Measurements from ENCODE around the gene PLA2R1.

The PLA2R1 gene

DNA sequence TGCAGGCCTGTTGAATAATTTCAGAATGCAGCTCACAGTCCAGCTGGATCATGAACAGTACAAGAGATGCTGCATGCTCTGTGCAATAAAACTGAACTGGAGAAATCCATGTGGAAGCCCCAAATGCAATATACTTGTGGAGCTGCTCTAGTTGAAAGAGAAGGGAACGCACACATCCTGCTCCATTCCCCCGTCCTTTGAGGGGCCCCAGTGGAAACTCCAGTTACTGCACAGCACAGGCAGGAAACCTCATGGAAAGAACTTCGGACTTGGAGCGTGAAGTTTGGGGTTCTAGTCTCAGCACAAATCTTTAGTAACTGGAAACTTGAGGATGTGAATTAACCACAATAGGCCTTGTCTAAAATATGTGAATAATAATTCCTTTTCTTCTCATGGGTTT is 73.2 kb downstream of the PLA2R1 start:
- no peak overlapping the region for H3K4me2 ChIP-seq (ENCODE audit: low read depth, low read length, poor library complexity, severe bottlenecking)
- no peak overlapping the region for H3K4me3 ChIP-seq (ENCODE audit: low read length, poor library complexity, severe bottlenecking)
- no peaks in the 10 kb centered on the region for H3K9me3 ChIP-seq (ENCODE audit: insufficient read depth, low read depth, low read length)
- H4K20me1 ChIP-seq (ENCODE audit: insufficient read depth, low read length, poor library complexity, severe bottlenecking) = no peaks in the 10 kb centered on the region
- H2AFZ ChIP-seq (ENCODE audit: low read length) = no peak overlapping the region
- no peak for TF ChIP-seq EZH2phosphoT487 (IDR thresholded peaks at IDR 0.05; ENCODE audit: borderline replicate concordance)
- TF ChIP-seq, protein P1, sequence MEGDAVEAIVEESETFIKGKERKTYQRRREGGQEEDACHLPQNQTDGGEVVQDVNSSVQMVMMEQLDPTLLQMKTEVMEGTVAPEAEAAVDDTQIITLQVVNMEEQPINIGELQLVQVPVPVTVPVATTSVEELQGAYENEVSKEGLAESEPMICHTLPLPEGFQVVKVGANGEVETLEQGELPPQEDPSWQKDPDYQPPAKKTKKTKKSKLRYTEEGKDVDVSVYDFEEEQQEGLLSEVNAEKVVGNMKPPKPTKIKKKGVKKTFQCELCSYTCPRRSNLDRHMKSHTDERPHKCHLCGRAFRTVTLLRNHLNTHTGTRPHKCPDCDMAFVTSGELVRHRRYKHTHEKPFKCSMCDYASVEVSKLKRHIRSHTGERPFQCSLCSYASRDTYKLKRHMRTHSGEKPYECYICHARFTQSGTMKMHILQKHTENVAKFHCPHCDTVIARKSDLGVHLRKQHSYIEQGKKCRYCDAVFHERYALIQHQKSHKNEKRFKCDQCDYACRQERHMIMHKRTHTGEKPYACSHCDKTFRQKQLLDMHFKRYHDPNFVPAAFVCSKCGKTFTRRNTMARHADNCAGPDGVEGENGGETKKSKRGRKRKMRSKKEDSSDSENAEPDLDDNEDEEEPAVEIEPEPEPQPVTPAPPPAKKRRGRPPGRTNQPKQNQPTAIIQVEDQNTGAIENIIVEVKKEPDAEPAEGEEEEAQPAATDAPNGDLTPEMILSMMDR (conservative IDR thresholded peaks at IDR 0.05; ENCODE audit: low read length) = no peak
- no peaks in the 10 kb centered on the region for H3K9me2 ChIP-seq (replicated peaks; ENCODE audit: low read depth, low read length)
- H3K79me2 ChIP-seq (ENCODE audit: insufficient read depth, low read length) = no peaks in the 10 kb centered on the region
- H3K27me3 ChIP-seq (ENCODE audit: insufficient read depth, low read length, poor library complexity, severe bottlenecking) = no peaks in the 10 kb centered on the region
- no peaks in the 10 kb centered on the region for H3K36me3 ChIP-seq (ENCODE audit: insufficient read depth, low read length)
- no peaks in the 10 kb centered on the region for H3F3A ChIP-seq (ENCODE audit: low read depth)
- no peak overlapping the region for H3K9ac ChIP-seq (ENCODE audit: low read depth, low read length, poor library complexity, severe bottlenecking)
- no peaks in the 10 kb centered on the region for H3K4me1 ChIP-seq (ENCODE audit: insufficient read depth, low read length, poor library complexity, severe bottlenecking)

DNA sequence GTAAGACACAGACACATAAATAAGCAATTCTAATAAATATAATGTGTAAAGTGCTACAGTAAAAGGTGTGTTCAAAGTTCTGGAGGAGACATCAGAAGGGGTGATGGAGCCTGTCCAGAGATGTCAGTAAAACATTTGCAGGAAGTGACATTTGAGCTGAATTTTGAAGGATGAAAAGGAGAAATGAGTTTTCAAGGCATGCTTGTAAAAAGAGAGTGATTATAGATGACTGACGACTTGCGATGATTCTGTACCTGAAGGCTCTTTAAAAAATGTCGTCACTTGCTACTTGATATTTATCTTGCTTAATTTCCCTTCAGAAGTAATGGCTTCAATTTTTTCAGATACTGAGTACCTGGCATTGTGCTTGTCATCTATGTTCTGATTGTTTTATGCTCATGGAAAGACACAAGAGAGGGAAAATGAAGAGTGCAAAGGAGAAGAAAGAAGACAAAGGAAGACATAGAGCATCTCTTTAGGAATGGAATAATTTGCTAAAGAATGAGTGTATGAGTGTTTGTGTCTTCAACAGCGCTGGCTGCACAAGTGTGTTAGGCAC is 73.9 kb downstream of the PLA2R1 start:
- H3K4me2 ChIP-seq (ENCODE audit: low read depth, low read length, poor library complexity, severe bottlenecking) = no peak overlapping the region
- no peak overlapping the region for H3K4me3 ChIP-seq (ENCODE audit: low read length, poor library complexity, severe bottlenecking)
- no peak overlapping the region for H3K9ac ChIP-seq (ENCODE audit: low read depth, low read length, poor library complexity, severe bottlenecking)
- TF ChIP-seq, protein P1 (conservative IDR thresholded peaks at IDR 0.05; ENCODE audit: low read length) = no peak
- no peak for TF ChIP-seq EZH2phosphoT487 (IDR thresholded peaks at IDR 0.05; ENCODE audit: borderline replicate concordance)
- no peaks in the 10 kb centered on the region for H3K36me3 ChIP-seq (ENCODE audit: insufficient read depth, low read length)
- H3F3A ChIP-seq (ENCODE audit: low read depth) = no peaks in the 10 kb centered on the region
- H3K9me3 ChIP-seq (ENCODE audit: insufficient read depth, low read depth, low read length) = no peaks in the 10 kb centered on the region
- H3K9me2 ChIP-seq (replicated peaks; ENCODE audit: low read depth, low read length) = no peaks in the 10 kb centered on the region
- no peaks in the 10 kb centered on the region for H4K20me1 ChIP-seq (ENCODE audit: insufficient read depth, low read length, poor library complexity, severe bottlenecking)
- no peak overlapping the region for H2AFZ ChIP-seq (ENCODE audit: low read length)
- no peaks in the 10 kb centered on the region for H3K79me2 ChIP-seq (ENCODE audit: insufficient read depth, low read length)
- no peaks in the 10 kb centered on the region for H3K4me1 ChIP-seq (ENCODE audit: insufficient read depth, low read length, poor library complexity, severe bottlenecking)
- H3K27me3 ChIP-seq (ENCODE audit: insufficient read depth, low read length, poor library complexity, severe bottlenecking) = no peaks in the 10 kb centered on the region

DNA sequence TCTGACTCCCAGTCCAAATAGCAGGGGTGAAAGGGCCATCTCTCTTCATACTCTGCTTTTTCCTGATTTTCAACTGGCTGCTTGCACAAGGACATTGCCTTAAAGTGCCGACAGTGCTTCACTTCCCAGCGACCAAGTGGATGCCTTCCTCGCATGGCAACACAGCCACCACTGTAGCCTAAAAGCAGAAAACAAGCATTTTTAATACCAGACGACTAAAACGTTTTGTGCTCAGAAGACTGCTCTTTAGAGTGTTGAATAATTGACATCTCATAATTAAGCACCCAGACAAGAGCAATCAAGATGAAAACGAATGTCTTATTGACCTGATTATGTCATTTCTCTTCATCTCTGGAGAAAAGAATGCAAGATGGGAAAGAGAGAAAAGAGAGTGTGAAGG is 75.2 kb downstream of the PLA2R1 start:
- H3K4me1 ChIP-seq (ENCODE audit: insufficient read depth, low read length, poor library complexity, severe bottlenecking) = no peaks in the 10 kb centered on the region
- H3K27me3 ChIP-seq (ENCODE audit: insufficient read depth, low read length, poor library complexity, severe bottlenecking) = no peaks in the 10 kb centered on the region
- H3K4me3 ChIP-seq (ENCODE audit: low read length, poor library complexity, severe bottlenecking) = no peak overlapping the region
- H4K20me1 ChIP-seq (ENCODE audit: insufficient read depth, low read length, poor library complexity, severe bottlenecking) = no peaks in the 10 kb centered on the region
- no peaks in the 10 kb centered on the region for H3K9me2 ChIP-seq (replicated peaks; ENCODE audit: low read depth, low read length)
- TF ChIP-seq EZH2phosphoT487 (IDR thresholded peaks at IDR 0.05; ENCODE audit: borderline replicate concordance) = no peak
- TF ChIP-seq, protein P1 (conservative IDR thresholded peaks at IDR 0.05; ENCODE audit: low read length) = no peak
- H3K79me2 ChIP-seq (ENCODE audit: insufficient read depth, low read length) = no peaks in the 10 kb centered on the region
- H3F3A ChIP-seq (ENCODE audit: low read depth) = no peaks in the 10 kb centered on the region
- no peak overlapping the region for H2AFZ ChIP-seq (ENCODE audit: low read length)
- H3K9me3 ChIP-seq (ENCODE audit: insufficient read depth, low read depth, low read length) = no peaks in the 10 kb centered on the region
- no peak overlapping the region for H3K4me2 ChIP-seq (ENCODE audit: low read depth, low read length, poor library complexity, severe bottlenecking)
- no peaks in the 10 kb centered on the region for H3K36me3 ChIP-seq (ENCODE audit: insufficient read depth, low read length)
- H3K9ac ChIP-seq (ENCODE audit: low read depth, low read length, poor library complexity, severe bottlenecking) = no peak overlapping the region

All from Loucy (cell line).